ENCODE data around the gene LRTM2. TPM values are rescaled to one million over a fixed set of nuclear protein-coding genes. Genes with fewer than 3 reads are reported as not detected.
"Not testable (repeated sequence)": the region's sequence is repeated elsewhere in the genome, so short reads cannot be mapped to it uniquely, and the experiment has no call there.

Gene LRTM2
- total RNA-seq, 2 experiments from 2014 or later = not detected

DNA sequence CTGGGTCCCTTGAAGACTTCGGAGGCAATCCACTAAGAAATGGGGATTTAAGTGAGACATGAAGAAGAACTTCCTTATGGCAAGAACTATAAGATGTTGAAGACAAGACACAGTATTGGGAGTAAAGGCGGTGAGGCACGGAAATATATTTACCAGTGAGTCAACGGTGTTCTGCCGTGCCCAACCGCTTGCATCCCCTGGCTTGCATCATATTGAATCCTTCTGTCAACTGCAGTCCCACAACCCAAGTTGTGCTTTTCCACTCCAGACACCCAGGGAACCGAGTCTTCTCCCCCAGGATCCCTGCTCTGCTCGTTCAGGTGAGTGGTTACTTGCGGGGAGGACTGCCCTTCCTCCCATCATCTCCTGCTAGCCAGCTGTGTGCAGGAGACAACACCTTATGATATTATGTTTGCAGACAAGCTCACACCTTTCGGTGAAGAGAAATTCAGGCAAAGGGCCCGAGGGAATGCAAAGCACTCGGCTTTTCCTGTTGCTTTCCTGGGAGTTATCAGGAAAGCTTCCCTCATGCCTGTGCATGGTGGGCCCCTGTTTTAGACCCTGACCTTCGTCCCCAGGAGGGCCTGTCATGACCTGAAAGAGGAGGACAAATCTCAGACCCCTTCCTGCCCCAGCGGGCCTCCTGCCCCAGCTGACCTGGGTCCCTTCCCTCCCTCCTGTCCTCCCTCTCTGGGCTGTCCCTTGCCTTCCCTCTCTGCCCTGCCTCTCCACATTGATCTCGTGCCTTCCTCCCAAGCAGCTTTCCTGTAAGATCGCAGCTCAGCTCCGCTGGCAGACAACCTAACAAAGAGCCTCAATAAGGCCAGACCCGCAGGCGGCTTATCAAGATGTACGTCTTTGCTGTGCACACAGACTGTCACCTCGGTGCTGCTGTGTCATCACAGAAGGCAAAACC lies 4.3 kb upstream of the LRTM2 start:
- intact Hi-C loops (cut with micrococcal nuclease) = no loop called here

DNA sequence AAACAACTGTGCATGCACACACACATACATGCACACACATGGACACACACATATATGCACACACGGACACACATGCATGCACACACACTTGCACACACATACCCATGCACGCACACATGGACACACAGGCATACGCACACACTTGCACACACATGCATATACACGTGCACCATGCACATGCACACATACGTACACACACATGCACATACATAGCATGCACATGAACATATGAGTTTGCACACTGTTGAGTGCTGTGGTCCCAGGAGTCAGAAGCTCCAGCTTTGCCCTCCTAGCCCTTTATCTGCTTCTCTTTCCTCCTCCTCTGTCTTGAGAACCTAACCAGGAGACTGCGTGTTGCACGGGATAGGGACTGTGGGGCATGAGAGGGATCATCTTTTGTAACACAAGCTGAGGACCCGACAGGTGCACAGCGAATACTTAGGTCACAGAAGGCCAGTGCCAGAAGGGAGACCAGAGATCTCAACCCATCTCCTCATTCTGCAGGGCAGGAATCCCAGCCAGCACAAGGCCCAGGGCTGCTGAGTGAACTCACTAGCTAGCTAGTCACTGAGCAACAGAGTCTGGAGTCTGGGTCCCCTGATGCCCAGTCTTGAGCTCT lies 3.5 kb upstream of the LRTM2 start:
- intact Hi-C loops (cut with micrococcal nuclease) = no loop called here
- no peak for DNase-seq
- CTCF ChIA-PET = no interaction called here
- H3K4me1 Mint-ChIP-seq (ENCODE audit: low read depth) = peaks cover 4% of the 10 kb centered on the region
- no peaks in the 10 kb centered on the region for H3K9me3 Mint-ChIP-seq
- H3K27ac Mint-ChIP-seq = no peak overlapping the region
- no peak overlapping the region for H3K4me3 Mint-ChIP-seq
- H3K27me3 Mint-ChIP-seq (ENCODE audit: low read depth) = peaks cover 22% of the 10 kb centered on the region
- H3K36me3 Mint-ChIP-seq (ENCODE audit: low read depth) = no peaks in the 10 kb centered on the region

More for the DNA sequence above, 4.3 kb upstream of the LRTM2 start:
- Mint-ChIP-seq H3K4me1 (ENCODE audit: low read depth) (peaks cover 4% of the 10 kb centered on the region), H3K4me3 (no peak overlapping the region), H3K27ac (no peak overlapping the region), H3K27me3 (ENCODE audit: low read depth) (peaks cover 21% of the 10 kb centered on the region), H3K36me3 (ENCODE audit: low read depth) (no peaks in the 10 kb centered on the region), H3K9me3 (no peaks in the 10 kb centered on the region)
- CTCF ChIA-PET = no interaction called here
- DNase-seq = no peak

DNA sequence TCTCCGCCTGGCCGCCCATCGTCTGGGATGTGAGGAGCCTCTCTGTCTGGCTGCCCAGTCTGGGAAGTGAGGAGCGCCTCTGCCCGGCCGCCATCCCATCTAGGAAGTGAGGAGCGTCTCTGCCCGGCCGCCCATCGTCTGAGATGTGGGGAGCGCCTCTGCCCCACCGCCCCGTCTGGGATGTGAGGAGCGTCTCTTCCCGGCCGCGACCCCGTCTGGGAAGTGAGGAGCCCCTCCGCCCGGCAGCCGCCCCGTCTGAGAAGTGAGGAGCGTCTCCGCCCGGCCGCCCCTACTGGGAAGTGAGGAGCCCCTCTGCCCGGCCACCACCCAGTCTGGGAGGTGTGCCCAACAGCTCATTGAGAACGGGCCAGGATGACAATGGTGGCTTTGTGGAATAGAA lies 2.4 kb upstream of the LRTM2 start:
- H3K4me3 Mint-ChIP-seq; H3K27ac Mint-ChIP-seq; H3K9me3 Mint-ChIP-seq; DNase-seq; intact Hi-C loops (cut with micrococcal nuclease); H3K4me1 Mint-ChIP-seq (ENCODE audit: low read depth); H3K36me3 Mint-ChIP-seq (ENCODE audit: low read depth); CTCF ChIA-PET: not testable (repeated sequence)
- H3K27me3 Mint-ChIP-seq (ENCODE audit: low read depth) = peaks cover 24% of the 10 kb centered on the region

DNA sequence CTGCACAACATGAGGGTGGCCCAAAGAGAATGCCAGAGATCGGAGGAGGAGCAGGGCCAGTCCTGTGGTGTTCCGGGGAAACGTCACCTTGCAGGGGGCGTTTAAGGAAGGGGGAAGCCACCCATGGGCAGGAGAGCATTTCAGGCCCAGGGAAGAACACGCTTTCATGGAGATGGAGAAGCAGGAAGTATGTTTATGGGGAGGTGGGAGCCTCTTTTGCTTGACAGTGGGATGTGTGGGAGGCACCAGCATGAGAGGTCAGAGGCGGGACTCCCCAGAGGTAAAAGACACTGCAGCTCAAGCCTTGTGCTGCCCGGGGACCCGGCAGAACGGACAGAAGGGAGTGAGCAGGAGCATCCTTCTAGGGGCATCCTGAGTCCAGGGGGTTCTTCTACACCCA lies 1.3 kb upstream of the LRTM2 start:
- no peaks in the 10 kb centered on the region for H3K9me3 Mint-ChIP-seq
- H3K4me3 Mint-ChIP-seq = no peak overlapping the region
- DNase-seq = no peak
- no peaks in the 10 kb centered on the region for H3K36me3 Mint-ChIP-seq (ENCODE audit: low read depth)
- intact Hi-C loops (cut with micrococcal nuclease) = no loop called here
- CTCF ChIA-PET = no interaction called here
- no peak overlapping the region for H3K27ac Mint-ChIP-seq
- H3K27me3 Mint-ChIP-seq (ENCODE audit: low read depth) = peaks cover 24% of the 10 kb centered on the region
- peaks cover 3% of the 10 kb centered on the region for H3K4me1 Mint-ChIP-seq (ENCODE audit: low read depth)

DNA sequence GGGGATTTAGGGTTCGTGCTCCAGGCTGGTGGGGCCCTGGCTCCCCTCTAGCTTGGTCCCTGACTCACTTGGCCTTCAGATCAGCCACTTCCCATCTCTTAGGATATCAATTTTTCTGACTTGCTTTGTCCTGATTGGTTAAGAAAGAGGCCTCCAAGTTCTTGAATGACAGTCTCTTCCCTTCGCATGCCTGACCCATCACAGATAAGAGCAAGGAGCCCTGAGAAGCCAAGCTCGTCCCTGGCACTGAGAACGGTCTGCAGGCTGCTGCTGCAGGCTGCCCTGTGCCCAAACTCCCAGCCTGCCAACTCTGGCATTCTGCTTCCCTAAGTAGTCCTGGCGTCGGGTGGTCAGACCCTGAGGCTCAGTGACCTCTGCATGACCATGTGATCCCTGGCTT lies 794 bp upstream of the LRTM2 start:
- Mint-ChIP-seq H3K4me1 (ENCODE audit: low read depth) (peaks cover 3% of the 10 kb centered on the region), H3K4me3 (no peak overlapping the region), H3K9me3 (no peaks in the 10 kb centered on the region), H3K27me3 (ENCODE audit: low read depth) (peaks cover 24% of the 10 kb centered on the region), H3K36me3 (ENCODE audit: low read depth) (no peaks in the 10 kb centered on the region), H3K27ac (no peak overlapping the region)
- DNase-seq = no peak
- CTCF ChIA-PET = no interaction called here
- intact Hi-C loops (cut with micrococcal nuclease) = no loop called here

DNA sequence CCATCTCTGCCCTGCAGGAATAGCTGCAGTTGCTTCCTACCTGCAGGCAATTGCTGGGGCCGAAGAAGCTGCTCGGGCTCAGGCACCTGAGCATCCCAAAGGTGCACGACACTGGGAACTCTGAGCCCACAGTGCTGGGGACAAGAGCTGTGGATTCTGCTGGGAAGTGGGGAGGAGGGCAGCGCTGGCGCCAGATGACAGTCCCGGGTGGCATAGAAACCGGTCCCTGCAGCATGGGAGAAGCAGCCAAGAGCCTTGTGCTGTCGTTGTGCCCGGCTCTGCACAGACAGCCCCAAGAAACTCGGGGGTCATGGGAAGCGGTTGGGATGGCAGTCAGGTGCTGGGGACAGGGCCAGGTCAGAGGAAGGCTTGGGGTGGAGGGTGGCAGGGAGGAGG lies 529 bp downstream of the LRTM2 start:
- no peak for DNase-seq
- H3K9me3 Mint-ChIP-seq = no peaks in the 10 kb centered on the region
- no peaks in the 10 kb centered on the region for H3K36me3 Mint-ChIP-seq (ENCODE audit: low read depth)
- no peak overlapping the region for H3K4me3 Mint-ChIP-seq
- H3K27ac Mint-ChIP-seq = no peak overlapping the region
- CTCF ChIA-PET = no interaction called here
- H3K4me1 Mint-ChIP-seq (ENCODE audit: low read depth) = peaks cover 3% of the 10 kb centered on the region
- peaks cover 22% of the 10 kb centered on the region for H3K27me3 Mint-ChIP-seq (ENCODE audit: low read depth)
- intact Hi-C loops (cut with micrococcal nuclease) = no loop called here

DNA sequence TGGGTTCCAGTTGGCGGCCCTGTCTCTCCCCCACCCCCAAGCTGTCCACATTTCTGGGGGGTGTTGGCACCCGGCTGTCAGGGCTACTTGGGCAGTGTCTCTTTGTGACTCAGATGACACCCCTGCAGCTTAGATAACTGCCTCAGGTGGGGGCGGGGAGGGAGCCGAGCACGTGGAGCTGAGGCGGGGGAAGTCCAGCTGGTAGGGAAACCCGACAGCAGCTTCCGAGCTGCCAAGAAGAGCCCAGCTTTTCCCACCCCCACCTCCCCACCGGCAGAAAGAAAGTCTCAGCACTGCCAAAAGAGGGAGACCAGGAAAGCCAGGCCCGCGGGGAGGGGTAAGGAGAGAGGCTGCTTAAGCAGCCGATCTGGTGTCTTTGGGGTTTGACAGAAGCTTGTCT lies 1.4 kb downstream of the LRTM2 start:
- peaks cover 3% of the 10 kb centered on the region for H3K4me1 Mint-ChIP-seq (ENCODE audit: low read depth)
- no peaks in the 10 kb centered on the region for H3K9me3 Mint-ChIP-seq
- CTCF ChIA-PET = no interaction called here
- H3K27me3 Mint-ChIP-seq (ENCODE audit: low read depth) = peaks cover 22% of the 10 kb centered on the region
- intact Hi-C loops (cut with micrococcal nuclease) = no loop called here
- H3K36me3 Mint-ChIP-seq (ENCODE audit: low read depth) = no peaks in the 10 kb centered on the region
- H3K4me3 Mint-ChIP-seq = no peak overlapping the region
- no peak for DNase-seq
- no peak overlapping the region for H3K27ac Mint-ChIP-seq

DNA sequence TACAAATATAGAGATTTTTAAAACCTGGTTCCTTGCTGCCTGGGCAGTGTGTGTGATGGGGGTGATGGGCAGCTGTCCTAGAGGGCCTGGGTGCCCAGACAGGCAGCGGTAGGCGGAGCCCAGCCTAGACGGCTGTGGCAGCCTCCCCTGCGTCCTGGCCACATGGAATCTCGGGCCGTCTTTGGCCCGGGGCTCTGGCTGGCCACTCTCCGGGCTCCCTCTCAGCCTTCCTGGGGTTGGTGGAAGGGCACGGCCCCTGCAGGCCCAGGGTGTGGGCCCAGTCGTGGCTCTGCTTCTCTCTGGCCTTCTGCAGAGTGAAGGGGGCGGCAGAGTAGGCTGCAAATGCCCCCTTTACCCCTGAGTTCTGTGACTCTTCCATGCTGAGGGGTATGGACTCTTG lies 2.3 kb downstream of the LRTM2 start:
- Mint-ChIP-seq H3K27me3 (ENCODE audit: low read depth) (peaks cover 22% of the 10 kb centered on the region), H3K4me1 (ENCODE audit: low read depth) (peaks cover 3% of the 10 kb centered on the region), H3K27ac (no peak overlapping the region), H3K4me3 (no peak overlapping the region), H3K36me3 (ENCODE audit: low read depth) (no peaks in the 10 kb centered on the region), H3K9me3 (no peaks in the 10 kb centered on the region)
- no peak for DNase-seq
- intact Hi-C loops (cut with micrococcal nuclease) = no loop called here
- CTCF ChIA-PET = no interaction called here

DNA sequence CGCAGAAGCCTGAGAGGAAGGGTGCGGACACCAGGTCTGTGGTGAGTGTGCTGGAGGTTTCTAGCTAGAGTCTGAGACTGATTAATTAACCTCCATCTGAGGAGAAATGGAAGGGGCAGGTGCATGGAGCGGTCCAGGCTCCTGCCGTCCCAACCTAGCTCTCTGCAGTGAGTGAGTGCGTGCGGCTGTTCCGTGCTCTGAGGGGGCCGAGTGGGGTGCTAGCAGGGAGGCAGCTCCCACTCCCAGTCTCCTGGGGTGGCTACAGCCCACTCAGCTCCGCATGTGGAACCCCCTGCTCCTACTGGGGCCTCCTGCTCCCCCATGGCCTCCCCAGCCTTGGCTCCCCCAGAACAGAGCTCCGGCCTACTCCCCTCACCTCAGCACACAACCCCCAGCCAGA lies 2.9 kb downstream of the LRTM2 start:
- Mint-ChIP-seq H3K36me3 (ENCODE audit: low read depth) (no peaks in the 10 kb centered on the region), H3K4me1 (ENCODE audit: low read depth) (peaks cover 3% of the 10 kb centered on the region), H3K4me3 (no peak overlapping the region), H3K27ac (no peak overlapping the region), H3K27me3 (ENCODE audit: low read depth) (peaks cover 22% of the 10 kb centered on the region), H3K9me3 (no peaks in the 10 kb centered on the region)
- intact Hi-C loops (cut with micrococcal nuclease) = no loop called here
- CTCF ChIA-PET = no interaction called here
- no peak for DNase-seq

DNA sequence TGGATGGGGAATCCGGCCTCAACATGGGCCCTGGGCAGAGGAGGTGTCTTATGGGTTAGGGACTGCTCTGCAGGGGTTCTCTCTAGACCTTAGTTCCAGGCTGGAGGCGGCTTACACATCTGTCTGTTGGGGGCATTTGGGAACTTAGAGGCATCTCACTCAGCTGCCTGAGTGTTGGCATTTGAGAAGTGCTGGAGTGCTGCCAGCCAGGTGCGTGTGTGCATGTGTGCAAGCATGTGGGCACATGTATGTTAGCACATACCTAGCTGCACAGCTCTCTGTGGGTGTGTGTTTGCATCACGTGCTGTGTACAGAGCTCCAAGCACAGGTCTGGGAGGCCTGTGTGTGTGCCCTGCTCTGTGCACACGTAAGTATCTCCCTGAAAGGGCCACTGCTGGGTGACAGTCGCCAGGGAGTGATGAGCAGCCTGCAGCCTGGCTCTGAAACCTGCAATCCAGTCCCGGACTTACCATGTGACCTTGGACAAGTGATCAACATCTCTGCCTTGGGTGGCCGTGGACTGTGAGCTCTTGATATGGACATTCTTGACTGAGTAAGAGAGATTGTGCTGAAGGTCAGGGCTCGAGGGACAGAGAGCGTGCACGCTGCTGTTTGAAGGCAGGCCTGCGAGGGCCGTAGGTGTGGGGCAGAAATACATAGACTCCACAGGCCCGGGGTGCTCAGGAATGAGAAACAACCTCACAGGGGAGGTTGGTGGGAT lies 5.2 kb downstream of the LRTM2 start:
- no peak overlapping the region for H3K4me3 Mint-ChIP-seq
- CTCF ChIA-PET = no interaction called here
- intact Hi-C loops (cut with micrococcal nuclease) = no loop called here
- H3K27ac Mint-ChIP-seq = no peak overlapping the region
- no peaks in the 10 kb centered on the region for H3K9me3 Mint-ChIP-seq
- no peak for DNase-seq
- H3K27me3 Mint-ChIP-seq (ENCODE audit: low read depth) = peaks cover 15% of the 10 kb centered on the region
- H3K36me3 Mint-ChIP-seq (ENCODE audit: low read depth) = no peaks in the 10 kb centered on the region
- H3K4me1 Mint-ChIP-seq (ENCODE audit: low read depth) = no peaks in the 10 kb centered on the region

DNA sequence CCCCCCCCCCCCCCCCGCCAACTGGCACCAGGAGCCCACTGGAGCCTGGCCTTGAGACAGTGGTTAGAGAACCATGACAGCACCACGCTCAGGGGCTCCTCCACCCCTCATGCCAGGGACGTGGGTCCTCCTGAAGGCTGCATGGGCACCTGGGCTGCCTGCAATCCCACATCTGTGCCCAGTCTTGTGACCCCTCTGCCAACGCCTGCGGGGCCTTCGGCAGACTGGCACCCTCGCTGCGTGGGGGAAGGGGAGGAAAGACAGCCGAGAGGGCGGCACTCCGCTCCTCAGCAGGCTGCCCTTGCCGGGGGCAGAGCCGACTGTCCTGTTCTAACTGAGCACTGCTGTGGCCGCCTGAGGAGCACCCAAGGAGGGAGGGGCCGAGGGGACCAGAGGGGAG lies 6.0 kb downstream of the LRTM2 start:
- no peak for DNase-seq
- H3K36me3 Mint-ChIP-seq (ENCODE audit: low read depth) = no peaks in the 10 kb centered on the region
- CTCF ChIA-PET = no interaction called here
- intact Hi-C loops (cut with micrococcal nuclease) = no loop called here
- no peak overlapping the region for H3K27ac Mint-ChIP-seq
- H3K4me1 Mint-ChIP-seq (ENCODE audit: low read depth) = no peaks in the 10 kb centered on the region
- H3K27me3 Mint-ChIP-seq (ENCODE audit: low read depth) = peaks cover 14% of the 10 kb centered on the region
- H3K9me3 Mint-ChIP-seq = no peaks in the 10 kb centered on the region
- no peak overlapping the region for H3K4me3 Mint-ChIP-seq

DNA sequence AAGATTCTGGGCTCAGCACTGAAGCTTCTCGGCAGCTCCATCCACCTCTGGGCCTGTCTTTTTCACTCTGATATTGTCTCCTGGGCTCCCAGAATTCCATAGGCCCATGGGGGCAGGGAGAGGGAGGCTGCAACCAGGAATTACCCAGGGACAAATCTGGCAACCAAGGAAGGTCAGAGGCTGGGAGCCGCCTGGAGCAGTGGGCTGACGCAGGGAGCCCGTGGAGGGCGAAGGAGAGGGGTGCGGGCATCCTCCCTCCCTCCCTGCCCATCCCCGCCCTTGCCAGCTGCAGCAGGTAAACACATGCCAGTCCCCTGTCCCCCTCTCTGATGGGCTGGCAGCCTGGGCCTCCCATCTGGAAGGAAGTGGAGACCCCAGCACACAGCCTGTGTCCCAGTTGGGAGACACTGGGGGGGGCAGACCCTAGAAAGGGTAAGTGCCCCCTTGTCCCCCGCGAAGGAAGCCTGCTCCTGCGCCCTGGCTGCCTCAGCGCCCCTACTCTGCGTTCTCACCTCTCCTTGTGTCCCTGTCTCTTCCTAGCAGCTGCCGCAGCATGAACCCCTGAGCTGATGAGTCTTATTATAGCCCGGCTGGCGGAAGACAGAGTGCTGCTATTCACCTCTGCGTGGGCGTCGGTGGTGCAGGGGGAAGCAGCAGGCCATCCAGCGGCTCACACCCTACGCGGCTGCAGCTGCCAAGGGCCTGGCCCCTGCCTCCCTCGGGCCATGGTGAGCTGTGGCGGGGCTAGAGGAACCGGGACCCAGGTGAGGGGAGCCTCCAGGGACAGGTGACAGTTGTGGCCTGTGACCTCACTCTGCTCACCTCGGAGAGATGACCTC lies 6.7 kb downstream of the LRTM2 start:
- no peak for DNase-seq
- Mint-ChIP-seq H3K27ac (no peak overlapping the region), H3K27me3 (ENCODE audit: low read depth) (peaks cover 17% of the 10 kb centered on the region), H3K9me3 (no peaks in the 10 kb centered on the region), H3K4me1 (ENCODE audit: low read depth) (no peaks in the 10 kb centered on the region), H3K4me3 (no peak overlapping the region), H3K36me3 (ENCODE audit: low read depth) (no peaks in the 10 kb centered on the region)
- CTCF ChIA-PET = no interaction called here
- intact Hi-C loops (cut with micrococcal nuclease) = no loop called here
